Uterus (tissue), 2 donors: ENCODE measurements around the gene IFI6.

Experiments used
- CTCF ChIP-seq, 4 experiments: fragments of 200-600 bp in 2 of 4; fragments of 450-650 bp in 2 of 4; sonication (generic) in 2 of 4; IDR thresholded peaks; one replicate each; pipeline ENCODE4 v1.5.1; 2016 to 2019; ENCODE audit warnings: antibody characterized with exemption in 4 of 4, mild to moderate bottlenecking in 2 of 4, moderate library complexity in 1 of 4
- POLR2A ChIP-seq, 2 donors: fragments of 450-650 bp; IDR thresholded peaks; one replicate each; pipeline ENCODE4 v1.6.1; 2016; ENCODE audit warnings: antibody characterized with exemption in 2 of 2, mild to moderate bottlenecking in 1 of 2, moderate library complexity in 1 of 2

GRCh38 chr1:27622828-27623227 lies 49.2 kb downstream of the IFI6 start:
- TF ChIP-seq CTCF (IDR thresholded peaks at IDR 0.05) (no peak), POLR2A (IDR thresholded peaks at IDR 0.05) (no peak)
